Psoas muscle (tissue), 8 donors: Measurements from ENCODE around the gene TBRG4. TPM values are rescaled to one million over a fixed set of nuclear protein-coding genes. Genes with fewer than 3 reads are reported as not detected.

Experiments used
- ATAC-seq, 4 donors: fragments of 200-7000 bp; cut with Tn5 transposase; one replicate each; pipeline ENCODE4 v1.9.1; 2020; ENCODE audit warnings: moderate library complexity in 3 of 4, mild to moderate bottlenecking in 2 of 4
- DNase-seq, 2 donors: peaks; one replicate each; pipeline ENCODE4 v3.0.0-alpha.2; 2020
- H3K27ac ChIP-seq: fragments of 200-600 bp; one replicate; pipeline ENCODE4 v1.8.0; 2022
- H3K27me3 ChIP-seq, 3 donors: fragments of 200-600 bp in 1 of 3; one replicate each; pipeline versions ENCODE4 v1.6.1 to v1.8.0; 2013 to 2022; ENCODE audit warnings: low read length in 2 of 3, mild to moderate bottlenecking in 2 of 3, moderate library complexity in 1 of 3; ENCODE audit not compliant: insufficient read depth in 3 of 3
- H3K36me3 ChIP-seq, 2 donors: fragments of 200-600 bp in 1 of 2; one replicate each; pipeline versions ENCODE4 v1.6.1 to v1.8.0; 2013 to 2022; ENCODE audit warnings: low read depth in 1 of 2, mild to moderate bottlenecking in 1 of 2, moderate library complexity in 1 of 2; ENCODE audit not compliant: insufficient read depth in 1 of 2
- H3K4me1 ChIP-seq: fragments of 200-600 bp; one replicate; pipeline ENCODE4 v1.8.0; 2022
- H3K4me3 ChIP-seq: fragments of 200-600 bp; one replicate; pipeline ENCODE4 v1.8.0; 2022; ENCODE audit warnings: mild to moderate bottlenecking
- H3K9me3 ChIP-seq: fragments of 200-600 bp; one replicate; pipeline ENCODE4 v1.8.0; 2022
- CTCF ChIP-seq: fragments of 200-600 bp; IDR thresholded peaks from one replicate; pipeline ENCODE4 v1.8.0; 2022; ENCODE audit warnings: antibody characterized with exemption
- WGBS, 3 donors: extraction: QIAGEN DNeasy Blood & Tissue Kit; methylation state at CpG; one replicate each; pipeline versions ENCODE4 v1.1.6 to v1.1.7; 2013; 5-methylcytosine and 5-hydroxymethylcytosine counted together
- intact Hi-C, 2 donors: fragments of 100-400 bp; cut with DNase I; formaldehyde crosslinking; loops; one replicate each; pipeline versions ENCODE4 v1.11.0 to v1.14.2; 2022
- polyA plus RNA-seq, 3 donors: library from polyadenylated mRNA; stranded (reverse); fragments of 200-250 nt; gene quantifications; one replicate each; pipeline ENCODE4 v1.2.3, GENCODE V29; 2013
- total RNA-seq, 4 donors: library from RNA; stranded (reverse); fragmentation: NEBNext Ultra II Directional in 2 of 4; extraction: Animal tissue kit (Norgen Biotek cat#: 25700) in 2 of 4; gene quantifications; one replicate each; pipeline versions ENCODE4 v1.2.1 to v1.2.4, GENCODE V29; 2021 to 2023
- donor health status: healthy with polysubstance abuse.
- donor health status: DM: no; HTN: no; CAD: no; lungs with moderate emphysema.
- donor health status: Bipolar disorder and iron deficiency.
- donor health status: healthy.
- donor health status: DM: yes; HTN: yes; CAD: no.
- donor health status: DM: no; HTN: no; CAD: no.
- donor health status: DM: no; HTN: no; CAD: no.
- donor health status: DM: yes; HTN: yes; CAD: no.

The TBRG4 gene
- total and polyA plus RNA-seq, 7 donors, result 70.9 to 195 (median 91.6) TPM

GRCh38 chr7:45140827-45141226 is 29.3 kb upstream of the TBRG4 start:
- no peaks in the 10 kb centered on the region for H3K36me3 ChIP-seq
- WGBS, 3 donors, result 74 to 84% (median 80%) methylated on average over 4 of the region's 4 CpGs
- intact Hi-C loops, result no loop called here
- H3K27me3 ChIP-seq, result no peaks in the 10 kb centered on the region
- no peaks in the 10 kb centered on the region for H3K4me1 ChIP-seq
- H3K27ac ChIP-seq, result no peak overlapping the region
- TF ChIP-seq CTCF, result no peak
- H3K4me3 ChIP-seq, result no peak overlapping the region
- DNase-seq (no peak), ATAC-seq (no peak)
- H3K9me3 ChIP-seq, result no peaks in the 10 kb centered on the region

DNA sequence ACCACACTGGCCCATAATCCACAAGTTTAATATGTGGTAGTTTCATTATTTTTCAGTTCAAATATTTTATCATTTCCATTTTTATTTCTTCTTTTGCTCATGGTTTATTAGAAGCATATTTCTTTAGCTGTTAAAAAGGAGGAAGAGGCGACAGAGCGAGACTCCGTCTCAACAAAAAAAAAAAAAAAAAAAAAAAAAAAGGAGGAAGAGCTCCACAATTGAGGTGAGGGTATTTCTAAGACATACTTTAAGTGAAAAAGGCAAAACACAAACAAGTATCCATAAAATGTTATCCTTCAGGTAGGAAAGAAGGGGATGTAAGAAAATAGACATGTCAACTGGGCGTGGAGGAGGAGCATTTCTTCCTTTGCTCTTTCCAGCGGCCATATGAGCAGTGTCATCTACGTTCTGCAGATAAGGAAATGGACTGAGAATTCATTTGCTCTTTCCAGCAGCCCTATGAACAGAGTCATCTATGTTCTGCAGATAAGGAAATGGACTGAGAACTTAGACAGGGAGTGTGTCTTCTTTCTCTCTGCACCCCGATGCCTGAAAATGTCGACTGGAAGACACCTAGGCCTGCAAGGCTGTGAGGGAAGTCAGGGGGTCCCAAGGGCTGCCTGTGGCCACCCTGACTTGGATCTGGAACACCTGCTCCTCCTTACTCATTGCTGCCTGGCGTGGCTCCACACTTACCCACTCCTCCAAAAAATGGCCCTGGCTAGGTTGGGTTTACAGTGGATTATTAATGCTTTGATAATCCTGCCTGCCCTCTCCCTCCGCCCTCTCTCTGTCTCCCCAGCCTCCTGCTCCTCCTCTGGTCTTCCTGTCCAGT is 27.2 kb upstream of the TBRG4 start:
- TF ChIP-seq CTCF, result no peak
- intact Hi-C loops, result loop anchor here (5.0 to 10.0 kb wide), 5 partner anchors 51 to 554 kb away; partner anchors contain the start of genes NACAD (in 1 of the 2), PURB (in 1 of the 2) and TMED4 (in 1 of the 2)
- DNase-seq, result no peak

GRCh38 chr7:45136106-45137060 is 24.9 kb upstream of the TBRG4 start:
- H3K9me3 ChIP-seq, result no peaks in the 10 kb centered on the region
- intact Hi-C loops, result loop anchor here (2.0 to 10.0 kb wide), 6 partner anchors 49 to 552 kb away; partner anchors contain the start of genes NACAD (in 1 of the 2), PURB (in 1 of the 2) and TMED4 (in 1 of the 2)
- H3K27ac ChIP-seq, result no peak overlapping the region
- TF ChIP-seq CTCF, result peak; percentile 86
- no peaks in the 10 kb centered on the region for H3K36me3 ChIP-seq
- DNase-seq (peak in 1 of 2 donors; percentile 44), ATAC-seq (peak; percentile 80 to 95 (median 86))
- no peaks in the 10 kb centered on the region for H3K27me3 ChIP-seq
- no peaks in the 10 kb centered on the region for H3K4me1 ChIP-seq
- H3K4me3 ChIP-seq, result no peak overlapping the region
- WGBS, 3 donors, result 43 to 48% (median 44%) methylated on average over 9 of the region's 9 CpGs

More for the DNA sequence above, 27.2 kb upstream of the TBRG4 start:
- H3K9me3 ChIP-seq, result no peaks in the 10 kb centered on the region
- WGBS, 3 donors, result 77 to 83% (median 83%) methylated on average over 10 of the region's 10 CpGs
- H3K4me1 ChIP-seq, result no peaks in the 10 kb centered on the region
- no peaks in the 10 kb centered on the region for H3K27me3 ChIP-seq
- no peak overlapping the region for H3K4me3 ChIP-seq
- ATAC-seq, result no peak
- no peaks in the 10 kb centered on the region for H3K36me3 ChIP-seq
- H3K27ac ChIP-seq, result no peak overlapping the region

DNA sequence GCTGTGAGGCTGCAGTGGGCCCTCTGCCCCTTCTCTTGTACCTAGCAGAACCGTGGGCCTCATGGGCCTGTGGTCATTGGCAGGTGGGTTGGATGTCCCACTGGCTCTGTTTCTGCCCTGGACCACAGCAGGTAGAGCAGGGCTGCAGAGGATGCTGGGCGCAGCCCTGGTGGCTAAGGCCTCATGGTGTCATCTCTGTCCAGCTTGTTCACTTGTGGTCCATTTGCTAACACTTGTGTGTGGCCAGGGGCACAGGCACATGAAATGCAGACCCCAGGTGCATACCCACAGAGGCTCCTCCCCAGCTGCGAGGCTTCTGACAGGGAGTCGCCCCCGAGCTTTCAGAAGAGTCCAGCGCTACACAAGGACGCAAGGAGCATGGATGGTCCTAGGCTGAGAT is 22.4 kb upstream of the TBRG4 start:
- H3K4me3 ChIP-seq, result no peak overlapping the region
- 92 to 94% (median 93%) methylated on average over 7 of the region's 7 CpGs for WGBS, 3 donors
- no peaks in the 10 kb centered on the region for H3K4me1 ChIP-seq
- no peak for TF ChIP-seq CTCF
- no peaks in the 10 kb centered on the region for H3K27me3 ChIP-seq
- no peak for ATAC-seq
- no peaks in the 10 kb centered on the region for H3K36me3 ChIP-seq
- no peak overlapping the region for H3K27ac ChIP-seq
- no peak for DNase-seq
- no peaks in the 10 kb centered on the region for H3K9me3 ChIP-seq
- intact Hi-C loops, result loop anchor here (10.0 kb wide), 2 partner anchors 249 to 549 kb away; partner anchors contain the start of genes PURB (in 1 of the 2) and TMED4 (in 1 of the 2)
